BJ (cell line): ENCODE results near the gene NPEPPS. TPM values are rescaled to one million over a fixed set of nuclear protein-coding genes. Genes with fewer than 3 reads are reported as not detected.

Experiments used
- CTCF ChIA-PET: fragments of 350-600 bp; formaldehyde crosslinking; extraction: SDS; loops from one replicate; lab custom pipeline; 2021; ENCODE audit warnings: antibody characterized with exemption, inconsistent platforms; lab: Yijun Ruan, JAX
- POLR2A ChIA-PET: fragments of 300-600 bp; sonication (Branson Sonifier 250); formaldehyde crosslinking; extraction: SDS; loops from one replicate; lab custom pipeline; 2021; ENCODE audit warnings: antibody characterized with exemption; lab: Charles Lee
- DNase-seq: peaks from one replicate; pipeline ENCODE4 v3.0.0-alpha.2; 2011; ENCODE audit warnings: low read depth
- H3K27me3 ChIP-seq: 2 replicates; pipeline ENCODE4 v1.6.0; 2011; ENCODE audit warnings: low read length; ENCODE audit not compliant: control insufficient read depth, insufficient read depth
- H3K36me3 ChIP-seq: 2 replicates; pipeline ENCODE4 v1.5.1; 2011; ENCODE audit warnings: low read length; ENCODE audit not compliant: control insufficient read depth, insufficient read depth
- H3K4me3 ChIP-seq: 2 replicates; pipeline ENCODE4 v1.5.1; 2011; ENCODE audit warnings: low read depth, mild to moderate bottlenecking, control low read depth, low read length
- polyA plus RNA-seq: library from polyadenylated mRNA; depleted of rRNA; stranded (reverse); fragments of >200 nt; gene quantifications from 2 replicates; pipeline ENCODE4 v1.2.3, GENCODE V29; 2011
- TF ChIP-seq, protein P1 (sequence below): IDR thresholded peaks from 2 replicates; pipeline ENCODE4 v1.5.1; 2011; ENCODE audit warnings: low read depth, mild to moderate bottlenecking, control low read depth, inconsistent platforms, low read length, moderate library complexity; ENCODE audit not compliant: insufficient read depth

Gene NPEPPS
- polyA plus RNA-seq, 1 experiment = 60.2 TPM

- TF ChIP-seq, protein P1, sequence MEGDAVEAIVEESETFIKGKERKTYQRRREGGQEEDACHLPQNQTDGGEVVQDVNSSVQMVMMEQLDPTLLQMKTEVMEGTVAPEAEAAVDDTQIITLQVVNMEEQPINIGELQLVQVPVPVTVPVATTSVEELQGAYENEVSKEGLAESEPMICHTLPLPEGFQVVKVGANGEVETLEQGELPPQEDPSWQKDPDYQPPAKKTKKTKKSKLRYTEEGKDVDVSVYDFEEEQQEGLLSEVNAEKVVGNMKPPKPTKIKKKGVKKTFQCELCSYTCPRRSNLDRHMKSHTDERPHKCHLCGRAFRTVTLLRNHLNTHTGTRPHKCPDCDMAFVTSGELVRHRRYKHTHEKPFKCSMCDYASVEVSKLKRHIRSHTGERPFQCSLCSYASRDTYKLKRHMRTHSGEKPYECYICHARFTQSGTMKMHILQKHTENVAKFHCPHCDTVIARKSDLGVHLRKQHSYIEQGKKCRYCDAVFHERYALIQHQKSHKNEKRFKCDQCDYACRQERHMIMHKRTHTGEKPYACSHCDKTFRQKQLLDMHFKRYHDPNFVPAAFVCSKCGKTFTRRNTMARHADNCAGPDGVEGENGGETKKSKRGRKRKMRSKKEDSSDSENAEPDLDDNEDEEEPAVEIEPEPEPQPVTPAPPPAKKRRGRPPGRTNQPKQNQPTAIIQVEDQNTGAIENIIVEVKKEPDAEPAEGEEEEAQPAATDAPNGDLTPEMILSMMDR = no peak
- POLR2A ChIA-PET = no interaction called here
- DNase-seq = no peak
- Histone ChIP-seq H3K27me3 (no peaks in the 10 kb centered on the region), H3K36me3 (no peaks in the 10 kb centered on the region; the same call in 1 of the 2 replicates), H3K4me3 (no peak overlapping the region)
- CTCF ChIA-PET = no interaction called here
These were observed 104.8 kb downstream of the NPEPPS start for GRCh38 chr17:47635734-47636133.

DNA sequence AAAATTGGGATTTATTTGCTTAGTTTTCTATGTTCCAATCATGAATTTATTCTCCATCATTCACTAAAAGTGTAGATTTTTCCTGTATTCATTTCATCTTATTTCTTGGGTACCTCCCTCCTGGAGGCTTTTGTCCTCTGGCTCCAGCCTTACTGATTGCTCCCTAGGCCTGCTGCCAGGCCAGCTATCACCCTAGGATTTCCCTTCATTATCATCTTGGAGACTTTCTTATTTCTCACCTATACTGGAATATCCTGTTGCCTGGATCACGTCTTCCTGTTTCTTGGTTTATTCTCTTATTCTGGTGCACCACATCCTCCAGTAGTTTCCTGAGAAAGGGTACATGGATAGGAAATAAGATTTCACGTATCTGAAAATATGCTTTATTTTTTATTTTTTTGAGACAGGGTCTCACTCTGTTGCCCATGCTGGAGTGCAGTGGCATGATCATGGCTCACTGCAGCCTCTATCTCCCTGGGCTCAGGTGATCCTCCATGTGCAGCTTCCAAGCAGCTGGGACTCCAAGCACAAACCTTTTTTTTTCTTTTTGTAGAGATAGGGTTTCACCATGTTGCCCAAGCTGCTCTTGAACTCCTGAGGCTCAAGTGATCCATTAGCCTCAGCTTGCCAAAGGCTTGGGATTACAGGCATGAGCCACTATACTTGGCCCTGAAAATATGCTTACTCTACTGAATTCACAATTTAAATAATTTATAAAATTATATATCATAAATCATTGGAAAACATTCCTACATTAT lies 105.5 kb downstream of the NPEPPS start:
- no peaks in the 10 kb centered on the region; the same call in 1 of the 2 replicates for H3K36me3 ChIP-seq
- no peak for DNase-seq
- CTCF ChIA-PET = no interaction called here
- no peaks in the 10 kb centered on the region for H3K27me3 ChIP-seq
- no peak overlapping the region for H3K4me3 ChIP-seq
- TF ChIP-seq, protein P1 = no peak
- POLR2A ChIA-PET = no interaction called here

GRCh38 chr17:47638903-47639302 lies 108.0 kb downstream of the NPEPPS start:
- TF ChIP-seq, protein P1 = no peak
- no peak overlapping the region for H3K4me3 ChIP-seq
- POLR2A ChIA-PET = no interaction called here
- CTCF ChIA-PET = no interaction called here
- no peak for DNase-seq
- no peaks in the 10 kb centered on the region; the same call in 1 of the 2 replicates for H3K36me3 ChIP-seq
- H3K27me3 ChIP-seq = no peaks in the 10 kb centered on the region

GRCh38 chr17:47640076-47640475 lies 109.2 kb downstream of the NPEPPS start:
- H3K36me3 ChIP-seq = no peaks in the 10 kb centered on the region; the same call in 1 of the 2 replicates
- no peaks in the 10 kb centered on the region for H3K27me3 ChIP-seq
- no peak overlapping the region for H3K4me3 ChIP-seq
- CTCF ChIA-PET = interaction anchor here (0.8 kb wide), 1 partner anchor 9 kb away, joined by 3 read pairs; no protein-coding TSS in a partner anchor
- DNase-seq = no peak
- TF ChIP-seq, protein P1 = no peak
- POLR2A ChIA-PET = no interaction called here

GRCh38 chr17:47641202-47641601 lies 110.3 kb downstream of the NPEPPS start:
- H3K4me3 ChIP-seq = no peak overlapping the region
- H3K27me3 ChIP-seq = no peaks in the 10 kb centered on the region
- ChIA-PET CTCF (no interaction called here), POLR2A (no interaction called here)
- TF ChIP-seq, protein P1 = no peak
- H3K36me3 ChIP-seq = no peaks in the 10 kb centered on the region; the same call in 1 of the 2 replicates
- no peak for DNase-seq
